HEK293 (cell line): Measurements from ENCODE around the gene KRTAP9-9.

Experiments
- ZNF184 ChIP-seq: fragments of 450-650 bp; IDR thresholded peaks from 2 replicates; pipeline ENCODE4 v1.5.1; 2018; ENCODE audit warnings: missing biosample characterization, mild to moderate bottlenecking, missing genetic modification characterization
- ZNF350 ChIP-seq: fragments of 450-650 bp; formaldehyde crosslinking; IDR thresholded peaks from 2 replicates; pipeline ENCODE4 v1.5.0; 2017; ENCODE audit warnings: missing biosample characterization, mild to moderate bottlenecking, missing genetic modification characterization

- no peak for TF ChIP-seq ZNF184 (tag by site-specific recombination)
- TF ChIP-seq ZNF350: no peak
Observed at GRCh38 chr17:41298458-41299135, 43.4 kb downstream of the KRTAP9-9 start.
